Uterus (tissue), 4 donors: ENCODE data around the gene SEPTIN3. TPM values are rescaled to one million over a fixed set of nuclear protein-coding genes. Genes with fewer than 3 reads are reported as not detected.
A peak's percentile ranks its signal among the peaks of the same experiment; 100 is the strongest.

Experiments
- DNase-seq, 2 donors: peaks; one replicate each; pipeline ENCODE4 v3.0.0-alpha.2; 2019 to 2020
- H3K27ac ChIP-seq, 2 donors: fragments of 200-600 bp; sonication (generic); 1 replicate in 1 of 2; 2 replicates in 1 of 2; pipeline ENCODE4 v1.5.1; 2016 to 2018
- H3K27me3 ChIP-seq, 2 donors: fragments of 200-600 bp; sonication (generic); one replicate each; pipeline ENCODE4 v1.5.1; 2018 to 2019; ENCODE audit warnings: control low read depth in 1 of 2
- H3K36me3 ChIP-seq, 2 donors: fragments of 200-600 bp; sonication (generic); one replicate each; pipeline ENCODE4 v1.5.1; 2019; ENCODE audit warnings: control low read depth in 1 of 2
- H3K4me1 ChIP-seq, 2 donors: fragments of 200-600 bp; sonication (generic); one replicate each; pipeline ENCODE4 v1.5.1; 2018 to 2019; ENCODE audit warnings: control low read depth in 1 of 2
- H3K4me3 ChIP-seq, 2 donors: fragments of 200-600 bp; sonication (generic); 1 replicate in 1 of 2; 2 replicates in 1 of 2; pipeline ENCODE4 v1.5.1; 2018 to 2019; ENCODE audit warnings: mild to moderate bottlenecking in 1 of 2
- H3K9me3 ChIP-seq, 2 donors: fragments of 200-600 bp; sonication (generic); one replicate each; pipeline ENCODE4 v1.5.1; 2019; ENCODE audit warnings: control low read depth in 1 of 2
- POLR2A ChIP-seq, 2 donors: fragments of 450-650 bp; IDR thresholded peaks; one replicate each; pipeline ENCODE4 v1.6.1; 2016; ENCODE audit warnings: antibody characterized with exemption in 2 of 2, mild to moderate bottlenecking in 1 of 2, moderate library complexity in 1 of 2
- intact Hi-C: fragments of 100-400 bp; cut with DNase I; formaldehyde crosslinking; loops from one replicate; pipeline ENCODE4 v1.15.1; 2023; ENCODE audit warnings: low total_unique reads
- total RNA-seq, 4 donors: library from RNA; depleted of rRNA in 3 of 4; stranded (reverse); fragments of >200 nt in 3 of 4; gene quantifications; one replicate each; pipeline versions ENCODE4 v1.1.0 to v1.2.4, GENCODE V29; 2014 to 2023
- TF ChIP-seq, protein P1 (sequence below), 4 experiments: fragments of 200-600 bp in 2 of 4; fragments of 450-650 bp in 2 of 4; sonication (generic) in 2 of 4; IDR thresholded peaks; one replicate each; pipeline ENCODE4 v1.5.1; 2016 to 2019; ENCODE audit warnings: antibody characterized with exemption in 4 of 4, mild to moderate bottlenecking in 2 of 4, moderate library complexity in 1 of 4
- donor health status: DM: yes; HTN: yes; CAD: no.

SEPTIN3 gene
- total RNA-seq, 4 donors from 2014 or later: 1.4 TPM; not detected in 3

- intact Hi-C loops: no loop called here
- Histone ChIP-seq H3K27ac (no peak overlapping the region), H3K36me3 (no peaks in the 10 kb centered on the region), H3K27me3 (no peaks in the 10 kb centered on the region), H3K4me1 (no peaks in the 10 kb centered on the region), H3K4me3 (no peak overlapping the region), H3K9me3 (no peaks in the 10 kb centered on the region)
- TF ChIP-seq POLR2A (IDR thresholded peaks at IDR 0.05): no peak
- TF ChIP-seq, protein P1, sequence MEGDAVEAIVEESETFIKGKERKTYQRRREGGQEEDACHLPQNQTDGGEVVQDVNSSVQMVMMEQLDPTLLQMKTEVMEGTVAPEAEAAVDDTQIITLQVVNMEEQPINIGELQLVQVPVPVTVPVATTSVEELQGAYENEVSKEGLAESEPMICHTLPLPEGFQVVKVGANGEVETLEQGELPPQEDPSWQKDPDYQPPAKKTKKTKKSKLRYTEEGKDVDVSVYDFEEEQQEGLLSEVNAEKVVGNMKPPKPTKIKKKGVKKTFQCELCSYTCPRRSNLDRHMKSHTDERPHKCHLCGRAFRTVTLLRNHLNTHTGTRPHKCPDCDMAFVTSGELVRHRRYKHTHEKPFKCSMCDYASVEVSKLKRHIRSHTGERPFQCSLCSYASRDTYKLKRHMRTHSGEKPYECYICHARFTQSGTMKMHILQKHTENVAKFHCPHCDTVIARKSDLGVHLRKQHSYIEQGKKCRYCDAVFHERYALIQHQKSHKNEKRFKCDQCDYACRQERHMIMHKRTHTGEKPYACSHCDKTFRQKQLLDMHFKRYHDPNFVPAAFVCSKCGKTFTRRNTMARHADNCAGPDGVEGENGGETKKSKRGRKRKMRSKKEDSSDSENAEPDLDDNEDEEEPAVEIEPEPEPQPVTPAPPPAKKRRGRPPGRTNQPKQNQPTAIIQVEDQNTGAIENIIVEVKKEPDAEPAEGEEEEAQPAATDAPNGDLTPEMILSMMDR (IDR thresholded peaks at IDR 0.05): no peak
- DNase-seq: no peak
These were observed 11.2 kb upstream of the SEPTIN3 start for GRCh38 chr22:41957941-41958556.

- Histone ChIP-seq H3K27ac (no peak overlapping the region), H3K9me3 (no peaks in the 10 kb centered on the region), H3K4me1 (no peaks in the 10 kb centered on the region), H3K4me3 (no peak overlapping the region), H3K36me3 (no peaks in the 10 kb centered on the region), H3K27me3 (no peaks in the 10 kb centered on the region)
- TF ChIP-seq POLR2A (IDR thresholded peaks at IDR 0.05): no peak
- intact Hi-C loops: no loop called here
- DNase-seq: no peak
These were observed 5.7 kb upstream of the SEPTIN3 start for GRCh38 chr22:41963453-41964111.

DNA sequence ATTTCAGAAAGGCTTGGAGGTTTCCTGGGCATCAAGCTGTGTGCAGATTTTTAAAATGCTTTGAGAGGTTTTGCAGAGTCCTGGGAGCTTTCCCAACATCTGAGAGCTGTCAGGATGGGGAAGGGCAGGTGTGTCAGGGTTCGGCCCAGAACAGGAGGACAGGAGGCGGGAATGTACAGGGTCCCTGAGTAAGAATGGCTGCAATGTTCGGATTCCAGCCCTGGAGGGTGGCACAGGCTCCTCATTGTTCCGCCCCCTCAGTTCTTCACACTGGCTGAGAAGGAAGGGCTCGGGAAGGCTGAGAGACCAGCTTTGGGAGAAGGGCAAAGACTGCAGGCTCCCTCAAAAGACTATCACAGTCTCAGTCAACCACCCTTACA lies 5.1 kb upstream of the SEPTIN3 start:
- no peak overlapping the region for H3K27ac ChIP-seq
- no peak for TF ChIP-seq POLR2A (IDR thresholded peaks at IDR 0.05)
- TF ChIP-seq, protein P1 (IDR thresholded peaks at IDR 0.05): no peak
- intact Hi-C loops: no loop called here
- no peaks in the 10 kb centered on the region for H3K36me3 ChIP-seq
- H3K27me3 ChIP-seq: no peaks in the 10 kb centered on the region
- no peak for DNase-seq
- no peaks in the 10 kb centered on the region for H3K4me1 ChIP-seq
- no peak overlapping the region for H3K4me3 ChIP-seq
- no peaks in the 10 kb centered on the region for H3K9me3 ChIP-seq

DNA sequence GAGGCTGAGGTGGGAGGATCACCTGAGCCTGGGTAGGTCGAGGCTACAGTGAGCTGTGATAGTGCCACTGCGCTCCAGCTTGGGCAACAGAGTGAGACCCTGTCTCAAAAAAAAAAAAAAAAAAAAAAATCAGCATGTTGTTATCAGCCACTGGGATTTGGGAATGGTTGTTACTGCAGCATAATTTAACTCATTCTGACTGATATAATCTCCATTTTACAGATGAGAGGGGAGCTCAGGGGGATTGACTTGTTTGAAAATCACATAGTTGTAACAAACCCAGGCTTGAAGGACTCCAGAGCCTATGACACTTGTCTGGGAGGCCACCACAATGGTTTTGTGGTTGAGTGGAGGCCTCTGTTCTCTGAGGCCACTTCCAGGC lies 3.0 kb upstream of the SEPTIN3 start:
- Histone ChIP-seq H3K27me3 (no peaks in the 10 kb centered on the region), H3K36me3 (no peaks in the 10 kb centered on the region), H3K4me3 (no peak overlapping the region), H3K4me1 (no peaks in the 10 kb centered on the region), H3K27ac (no peak overlapping the region), H3K9me3 (no peaks in the 10 kb centered on the region)
- no peak for DNase-seq
- TF ChIP-seq, protein P1 (IDR thresholded peaks at IDR 0.05): no peak
- no peak for TF ChIP-seq POLR2A (IDR thresholded peaks at IDR 0.05)
- intact Hi-C loops: no loop called here

GRCh38 chr22:41966607-41967240 lies 2.5 kb upstream of the SEPTIN3 start:
- Histone ChIP-seq H3K9me3 (no peaks in the 10 kb centered on the region), H3K4me1 (no peaks in the 10 kb centered on the region), H3K36me3 (no peaks in the 10 kb centered on the region), H3K27me3 (no peaks in the 10 kb centered on the region), H3K4me3 (no peak overlapping the region), H3K27ac (no peak overlapping the region)
- intact Hi-C loops: no loop called here
- no peak for DNase-seq
- TF ChIP-seq, protein P1 (IDR thresholded peaks at IDR 0.05): peak in 1 of 4 experiments; percentile 15
- TF ChIP-seq POLR2A (IDR thresholded peaks at IDR 0.05): no peak
